HG02981 (cell line): ENCODE results near the gene PPP1CA.

Experiments
- ATAC-seq: cut with Tn5 transposase; IDR thresholded peaks from one replicate; pipeline ENCODE4 v1.9.1; 2021; ENCODE audit warnings: mild to moderate bottlenecking, moderate library complexity; ENCODE audit not compliant: unreplicated experiment

PPP1CA gene

GRCh38 chr11:67401495-67402191, at the start of gene PPP1CA:
PPP1CA (minus strand) TSS chr11:67401858; CDS start chr11:67401782, 76 bp downstream.
- ATAC-seq: peak; percentile 67

- no peak for ATAC-seq
Measured at GRCh38 chr11:67450796-67451657, 49.4 kb upstream of the PPP1CA start.

GRCh38 chr11:67449116-67449844, 47.6 kb upstream of the PPP1CA start:
- ATAC-seq: no peak

DNA sequence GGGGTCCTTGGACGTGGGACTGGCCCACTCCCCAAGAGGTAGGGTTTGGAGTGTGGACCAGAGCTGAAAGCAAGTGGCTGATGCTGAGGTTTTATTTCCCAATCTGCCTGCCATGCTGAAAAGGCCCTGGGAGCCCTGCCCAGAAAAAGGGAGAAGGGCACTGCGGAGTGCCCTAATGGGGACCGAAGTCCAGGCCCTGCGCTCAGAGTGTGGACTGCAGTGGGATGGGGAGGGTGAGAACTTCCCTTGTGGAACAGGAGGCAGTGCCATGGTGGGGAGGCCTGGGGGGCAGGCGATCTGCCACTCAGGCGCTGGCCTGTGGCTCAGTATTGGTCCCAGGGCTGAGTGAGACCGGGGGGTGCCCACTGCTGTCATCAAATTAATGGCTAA, 46.6 kb upstream of the PPP1CA start:
- ATAC-seq: no peak

DNA sequence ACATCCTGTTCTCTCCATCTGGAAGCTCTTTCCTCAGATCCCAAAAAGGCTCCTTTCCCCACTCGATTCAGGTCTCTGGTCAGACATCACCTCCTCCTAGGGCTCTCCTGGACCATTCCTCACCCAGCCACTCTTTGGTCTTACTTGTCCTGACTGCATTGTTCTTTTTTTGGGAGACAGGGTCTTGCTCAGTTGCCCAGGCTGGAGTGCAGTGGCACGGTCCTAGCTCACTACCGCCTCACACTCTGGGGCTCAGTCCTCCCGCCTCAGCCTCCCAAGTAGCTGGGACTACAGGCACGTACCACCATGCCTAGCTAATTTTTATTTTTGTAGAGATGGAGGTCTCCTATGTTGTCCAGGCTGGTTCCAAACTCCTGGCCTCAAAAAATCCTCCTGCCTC, 43.9 kb upstream of the PPP1CA start:
- ATAC-seq: no peak

DNA sequence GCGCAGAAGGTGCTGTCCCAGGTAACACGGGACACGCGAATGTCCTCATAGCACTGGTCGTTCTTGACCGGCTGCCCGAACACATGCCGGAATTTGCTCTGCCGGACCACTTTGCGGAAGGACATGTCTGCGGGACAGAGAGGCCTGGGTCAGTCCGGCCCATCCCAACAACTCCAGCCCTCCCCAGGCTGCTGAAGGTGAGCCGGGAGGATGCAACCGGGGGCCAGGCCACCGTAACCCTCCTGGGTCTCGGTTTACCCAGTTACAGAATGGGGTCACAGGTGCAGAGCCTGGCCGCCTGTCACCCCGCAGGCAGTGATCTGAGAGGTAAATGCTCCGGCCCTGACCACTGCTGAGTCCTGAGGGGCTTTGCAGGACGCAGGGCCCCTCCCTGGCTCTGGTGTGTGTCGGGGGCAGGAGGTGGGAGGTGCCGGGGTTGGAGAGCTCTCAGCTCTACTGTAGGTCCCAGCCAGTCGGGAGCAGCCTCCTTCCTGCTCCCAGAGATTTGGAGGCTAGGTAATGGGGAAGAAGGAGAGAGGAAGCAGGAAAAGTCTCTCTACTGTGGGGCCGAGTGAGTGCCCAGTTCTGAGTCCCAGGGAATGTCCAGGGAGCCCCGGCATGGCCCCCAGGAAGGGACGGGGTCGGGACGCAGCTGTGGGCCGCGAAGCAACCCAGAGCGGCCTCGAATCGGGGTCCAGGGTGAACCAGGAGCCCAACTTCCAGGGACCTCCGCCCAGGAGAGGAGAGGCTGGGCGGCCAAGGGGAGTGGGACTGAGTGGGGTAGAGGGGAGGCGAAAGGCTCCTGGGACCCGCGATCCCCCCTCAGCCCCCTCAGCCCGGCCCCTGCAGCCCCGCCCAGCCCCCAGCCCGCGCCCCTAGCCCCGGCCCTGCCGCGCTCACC, 41.1 kb upstream of the PPP1CA start:
- ATAC-seq: no peak

- no peak for ATAC-seq
Measured at GRCh38 chr11:67441731-67442351, 40.2 kb upstream of the PPP1CA start.

DNA sequence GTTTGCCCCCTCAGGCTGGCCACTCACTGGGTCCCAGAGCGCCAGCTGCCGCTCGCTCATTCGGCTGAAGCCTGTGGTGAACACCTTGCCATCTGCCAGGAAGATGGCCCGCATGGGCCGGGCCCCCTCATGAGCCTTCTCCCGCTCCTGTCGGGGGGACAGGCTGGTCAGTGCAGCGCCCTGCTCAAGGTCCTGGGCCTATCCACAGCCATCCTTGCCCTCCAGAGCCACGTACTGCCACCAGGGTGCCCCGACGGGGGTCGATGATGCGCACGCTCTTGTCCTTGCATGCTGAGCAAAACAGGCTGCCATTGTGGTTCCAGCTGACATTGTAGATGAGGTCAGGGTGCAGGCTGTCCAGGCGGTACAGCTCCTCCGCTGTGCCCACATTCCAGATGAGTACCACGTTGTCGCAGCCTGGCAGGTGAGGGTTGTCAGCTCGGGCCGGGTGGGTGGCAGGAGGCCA, 39.5 kb upstream of the PPP1CA start:
- no peak for ATAC-seq

- no peak for ATAC-seq
Measured at GRCh38 chr11:67440229-67441097, 38.8 kb upstream of the PPP1CA start.

DNA sequence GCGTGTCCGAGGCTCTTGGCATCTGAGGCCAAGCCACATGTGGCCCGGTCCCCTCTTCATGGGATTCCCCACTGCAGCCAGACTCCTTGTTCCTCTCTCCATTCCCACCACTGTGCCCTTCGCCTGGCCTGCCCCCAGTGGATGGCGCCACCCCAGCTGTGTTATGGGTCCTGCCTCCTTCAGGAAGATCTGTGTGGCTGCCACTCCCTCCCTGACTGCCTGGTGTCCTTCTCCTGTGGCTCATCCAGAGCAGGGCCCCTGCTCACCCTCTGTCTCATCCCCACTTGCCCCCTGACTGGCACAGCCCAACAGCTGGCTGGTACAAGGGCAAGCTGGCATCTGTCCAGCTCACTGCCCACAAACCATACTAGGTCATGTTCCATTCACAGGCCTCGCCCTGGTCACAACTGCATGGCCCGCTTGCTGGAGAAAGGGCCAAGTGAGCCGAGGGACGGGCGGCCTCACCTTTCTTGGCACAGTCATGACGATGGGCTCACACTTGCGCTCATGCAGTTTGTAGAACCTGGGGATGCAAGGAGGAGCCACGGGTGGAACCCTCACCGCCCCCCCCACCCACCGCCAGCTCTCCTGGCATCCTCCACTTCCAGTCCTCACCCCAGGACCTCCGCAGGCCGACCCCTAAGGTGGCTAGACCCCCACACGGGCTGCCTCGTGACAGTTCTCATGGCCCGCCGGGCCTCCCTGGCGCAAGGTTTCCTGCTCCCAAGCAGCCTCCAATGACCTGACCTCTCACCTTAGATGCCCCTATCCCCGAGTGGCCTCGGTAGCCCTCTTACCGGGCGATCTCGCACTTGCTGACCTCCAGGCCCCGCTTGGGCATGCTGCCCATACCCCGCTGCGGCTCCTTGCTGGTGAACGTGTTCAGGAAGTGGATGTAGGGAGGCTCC, 37.9 kb upstream of the PPP1CA start:
- no peak for ATAC-seq

DNA sequence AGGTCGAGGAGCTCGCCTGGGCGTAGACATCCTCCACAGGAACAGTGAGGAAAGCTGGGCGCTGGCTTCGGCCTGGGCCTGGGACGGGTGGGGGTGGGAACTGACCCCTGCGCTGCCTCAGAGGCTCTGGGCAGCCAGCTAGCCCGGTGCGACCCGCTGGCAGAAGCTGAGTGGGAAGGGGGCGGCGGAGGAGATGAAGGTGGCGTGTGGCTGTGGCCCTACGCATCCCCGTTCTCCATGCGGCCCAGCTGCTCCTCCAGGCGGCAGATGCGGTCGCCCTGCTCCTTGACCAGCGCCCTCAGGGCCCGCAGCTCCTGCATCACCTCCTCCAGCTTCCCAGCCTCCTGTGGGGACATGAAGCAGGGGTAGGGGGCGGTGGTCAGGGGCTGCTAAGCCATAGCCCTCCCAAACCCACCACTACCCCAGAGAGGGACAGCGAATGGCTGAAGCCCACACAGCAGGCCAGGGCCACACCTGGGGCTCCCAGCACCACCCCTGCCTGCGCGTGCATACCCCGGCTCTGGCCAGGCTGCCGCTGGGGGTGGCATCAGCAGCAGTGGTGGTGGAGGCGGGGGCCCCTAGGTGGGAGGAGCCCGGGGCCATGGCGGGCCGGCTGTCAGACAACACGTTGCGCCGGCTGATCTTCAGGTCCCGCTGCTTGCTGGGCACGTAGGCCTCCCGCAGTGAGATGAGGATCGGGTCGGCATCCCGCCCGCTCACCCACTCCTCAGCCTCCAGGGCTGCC, 36.7 kb upstream of the PPP1CA start:
- no peak for ATAC-seq

- no peak for ATAC-seq
Measured at GRCh38 chr11:67437809-67438157, 36.1 kb upstream of the PPP1CA start.

GRCh38 chr11:67437082-67437808, 35.6 kb upstream of the PPP1CA start, which contains the start of gene PTPRCAP:
PTPRCAP (minus strand) TSS chr11:67437682; CDS start chr11:67437619, 63 bp downstream.
- ATAC-seq: no peak

DNA sequence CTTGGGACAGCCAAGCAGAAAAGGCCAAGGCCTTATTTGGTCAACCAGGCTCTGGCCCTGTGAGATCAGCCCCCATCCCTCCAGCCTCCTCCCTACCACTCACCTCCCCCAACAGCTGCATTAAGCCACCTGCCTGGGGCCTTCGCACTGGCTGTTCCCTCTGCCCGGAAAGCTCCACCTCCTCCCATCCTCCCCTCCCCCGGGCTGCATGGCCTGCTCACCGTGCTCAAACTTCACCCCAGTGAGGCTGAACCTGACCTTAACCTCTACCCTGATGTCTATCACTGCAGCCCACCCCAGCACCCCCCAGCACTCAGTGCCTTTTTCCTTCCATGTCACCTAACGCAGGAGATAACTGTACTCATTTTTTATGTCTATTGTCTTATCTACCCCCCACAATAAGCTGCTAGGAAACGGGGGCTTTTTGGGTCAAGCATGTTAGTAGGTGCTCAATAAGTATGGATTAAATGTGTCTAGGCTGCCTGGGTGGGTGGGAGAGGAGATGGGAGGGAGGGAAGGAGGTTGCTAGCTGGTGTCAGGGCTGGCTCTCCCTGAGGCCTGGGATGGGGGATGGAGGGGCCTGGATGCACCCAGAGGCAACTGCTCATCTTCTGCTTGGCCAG, 34.9 kb upstream of the PPP1CA start:
- ATAC-seq: peak; percentile 57

GRCh38 chr11:67435727-67436458, 34.2 kb upstream of the PPP1CA start:
- no peak for ATAC-seq
